ENCODE measurements around the gene PSMB7.

- TF ChIP-seq POLR2A (IDR thresholded peaks at IDR 0.05): no peak
- no peak for TF ChIP-seq CTCF (IDR thresholded peaks at IDR 0.05)
- TF ChIP-seq POLR2AphosphoS5 (IDR thresholded peaks at IDR 0.05): no peak
These were observed 88.9 kb downstream of the PSMB7 start for GRCh38 chr9:124326378-124326777.
